AG09319 (cell line): ENCODE measurements around the gene SELENOK.

ENCODE experiments used
- DNase-seq: peaks from one replicate; pipeline ENCODE4 v3.0.0-alpha.2; 2010; ENCODE audit warnings: low read depth; ENCODE audit errors: extremely low read depth
- CTCF ChIP-seq: IDR thresholded peaks from 2 replicates; pipeline ENCODE4 v1.5.1; 2011; ENCODE audit warnings: low read depth, mild to moderate bottlenecking, inconsistent platforms, low read length, moderate library complexity

Gene SELENOK

GRCh38 chr3:53862241-53862640, 29.4 kb downstream of the SELENOK start:
- no peak for DNase-seq
- TF ChIP-seq CTCF: no peak

GRCh38 chr3:53860196-53860595, 31.5 kb downstream of the SELENOK start:
- no peak for TF ChIP-seq CTCF
- no peak for DNase-seq

GRCh38 chr3:53859178-53859577, 32.5 kb downstream of the SELENOK start:
- no peak for DNase-seq
- no peak for TF ChIP-seq CTCF

GRCh38 chr3:53858096-53858741, 33.4 kb downstream of the SELENOK start:
- TF ChIP-seq CTCF: no peak
- no peak for DNase-seq

- no peak for TF ChIP-seq CTCF
- DNase-seq: no peak
Measured at GRCh38 chr3:53856964-53857363, 34.7 kb downstream of the SELENOK start.

- no peak for TF ChIP-seq CTCF
- DNase-seq: peak; percentile 2
Measured at GRCh38 chr3:53850895-53851294, 40.8 kb downstream of the SELENOK start.

GRCh38 chr3:53849916-53850315, 41.7 kb downstream of the SELENOK start:
- DNase-seq: no peak
- no peak for TF ChIP-seq CTCF
